Osteoblast (primary cell): Measurements from ENCODE around the gene DNAJC11. TPM values are rescaled to one million over a fixed set of nuclear protein-coding genes. Genes with fewer than 3 reads are reported as not detected.

Source experiments
- DNase-seq: peaks from one replicate; pipeline ENCODE4 v3.0.0; 2011; ENCODE audit warnings: low spot score, mixed read lengths; ENCODE audit not compliant: insufficient read length; ENCODE audit errors: missing footprints
- H2AFZ ChIP-seq: 2 replicates; pipeline ENCODE4 v1.6.0; 2011; ENCODE audit warnings: mild to moderate bottlenecking, low read length
- H3K27ac ChIP-seq: 2 replicates; pipeline ENCODE4 v1.5.1; 2011; ENCODE audit warnings: mild to moderate bottlenecking, low read depth, low read length, moderate library complexity
- H3K27me3 ChIP-seq: 2 replicates; pipeline ENCODE4 v1.6.0; 2012; ENCODE audit warnings: mild to moderate bottlenecking, control low read depth, inconsistent platforms, low read length, moderate library complexity; ENCODE audit not compliant: insufficient read depth
- H3K36me3 ChIP-seq: 2 replicates; pipeline ENCODE4 v1.5.1; 2011; ENCODE audit warnings: mild to moderate bottlenecking, low read length, control low read depth, moderate library complexity; ENCODE audit not compliant: insufficient read depth
- H3K4me1 ChIP-seq: 2 replicates; pipeline ENCODE4 v1.5.1; 2011; ENCODE audit warnings: mild to moderate bottlenecking, low read length, control low read depth, moderate library complexity; ENCODE audit not compliant: insufficient read depth
- H3K4me2 ChIP-seq: 2 replicates; pipeline ENCODE4 v1.6.0; 2011; ENCODE audit warnings: mild to moderate bottlenecking, low read length; ENCODE audit not compliant: insufficient read depth
- H3K4me3 ChIP-seq: fragments of 200-600 bp; sonication (generic); 3 replicates; pipeline ENCODE4 v1.5.1; 2012; ENCODE audit warnings: mild to moderate bottlenecking, low read length, inconsistent platforms; ENCODE audit not compliant: insufficient read depth
- H3K79me2 ChIP-seq: 2 replicates; pipeline ENCODE4 v1.6.0; 2012; ENCODE audit warnings: mild to moderate bottlenecking, low read length, control low read depth, inconsistent platforms; ENCODE audit not compliant: insufficient read depth
- H3K9me3 ChIP-seq: 2 replicates; pipeline ENCODE4 v1.5.1; 2011; ENCODE audit warnings: low read depth, low read length, control low read depth
- H4K20me1 ChIP-seq: 2 replicates; pipeline ENCODE4 v1.6.0; 2012; ENCODE audit warnings: mild to moderate bottlenecking, low read length, control low read depth; ENCODE audit not compliant: insufficient read depth
- CTCF ChIP-seq: IDR thresholded peaks from 2 replicates; pipeline ENCODE4 v1.5.1; 2011; ENCODE audit warnings: mild to moderate bottlenecking, low read depth, low read length, moderate library complexity; ENCODE audit errors: extremely low read depth
- total RNA-seq: library from RNA; depleted of rRNA; stranded (reverse); fragments of >200 nt; gene quantifications from 2 replicates; pipeline ENCODE4 v1.2.3, GENCODE V29; 2012

Gene DNAJC11
- total RNA-seq, 1 donor: 26.8 TPM

- Histone ChIP-seq H3K4me1 (peaks cover 26% of the 10 kb centered on the region), H3K36me3 (peaks cover 8% of the 10 kb centered on the region), H3K27me3 (no peaks in the 10 kb centered on the region), H3K9me3 (no peaks in the 10 kb centered on the region), H4K20me1 (peaks cover 7% of the 10 kb centered on the region), H2AFZ (no peak overlapping the region), H3K27ac (no peak overlapping the region), H3K4me3 (no peak overlapping the region), H3K79me2 (peaks cover 61% of the 10 kb centered on the region), H3K4me2 (no peak overlapping the region)
- DNase-seq: no peak
- TF ChIP-seq CTCF: no peak
Measured at GRCh38 chr1:6685381-6685780, 16.2 kb downstream of the DNAJC11 start.

- peaks cover 23% of the 10 kb centered on the region for H3K36me3 ChIP-seq
- H4K20me1 ChIP-seq: peaks cover 4% of the 10 kb centered on the region
- no peaks in the 10 kb centered on the region for H3K9me3 ChIP-seq
- no peaks in the 10 kb centered on the region for H3K27me3 ChIP-seq
- no peak for TF ChIP-seq CTCF
- H3K4me1 ChIP-seq: peaks cover 16% of the 10 kb centered on the region
- H3K27ac ChIP-seq: no peak overlapping the region
- no peak overlapping the region for H3K4me2 ChIP-seq
- H3K79me2 ChIP-seq: peaks cover 43% of the 10 kb centered on the region
- H3K4me3 ChIP-seq: no peak overlapping the region
- no peak for DNase-seq
- no peak overlapping the region for H2AFZ ChIP-seq
Measured at GRCh38 chr1:6683434-6683833, 18.2 kb downstream of the DNAJC11 start.

- no peak for DNase-seq
- TF ChIP-seq CTCF: no peak
- H3K4me3 ChIP-seq: no peak overlapping the region
- no peak overlapping the region for H2AFZ ChIP-seq
- H3K9me3 ChIP-seq: no peaks in the 10 kb centered on the region
- H3K79me2 ChIP-seq: no peaks in the 10 kb centered on the region
- H3K27me3 ChIP-seq: no peaks in the 10 kb centered on the region
- H3K36me3 ChIP-seq: peaks cover 38% of the 10 kb centered on the region
- no peak overlapping the region for H3K4me2 ChIP-seq
- no peak overlapping the region for H3K27ac ChIP-seq
- H4K20me1 ChIP-seq: peaks cover 4% of the 10 kb centered on the region
- no peaks in the 10 kb centered on the region for H3K4me1 ChIP-seq
Measured at GRCh38 chr1:6675941-6676340, 25.7 kb downstream of the DNAJC11 start.

GRCh38 chr1:6674771-6675170 lies 26.8 kb downstream of the DNAJC11 start:
- no peak overlapping the region for H3K4me3 ChIP-seq
- peaks cover 33% of the 10 kb centered on the region for H3K36me3 ChIP-seq
- no peak for DNase-seq
- no peaks in the 10 kb centered on the region for H4K20me1 ChIP-seq
- no peak for TF ChIP-seq CTCF
- no peaks in the 10 kb centered on the region for H3K9me3 ChIP-seq
- no peak overlapping the region for H3K4me2 ChIP-seq
- no peak overlapping the region for H2AFZ ChIP-seq
- H3K79me2 ChIP-seq: no peaks in the 10 kb centered on the region
- H3K27me3 ChIP-seq: no peaks in the 10 kb centered on the region
- H3K27ac ChIP-seq: no peak overlapping the region
- H3K4me1 ChIP-seq: no peaks in the 10 kb centered on the region
